ENCODE results near the gene AFG1L.

The AFG1L gene

GRCh38 chr6:108348655-108349349 lies 53.9 kb downstream of the AFG1L start:
- TF ChIP-seq CTCF (IDR thresholded peaks at IDR 0.05; ENCODE audit: extremely low read depth, insufficient read depth, missing control alignments) = no peak
- peak; percentile 74 for DNase-seq (ENCODE audit: low spot score)
- in situ Hi-C loops (cut with MboI; ENCODE audit: low pct_unique_long_range_greater_than_20kb, low sequenced_read_pairs, unreplicated experiment) = no loop called here

- DNase-seq (ENCODE audit: low spot score) = no peak
- in situ Hi-C loops (cut with MboI; ENCODE audit: low pct_unique_long_range_greater_than_20kb, low sequenced_read_pairs, unreplicated experiment) = no loop called here
- no peak for TF ChIP-seq CTCF (IDR thresholded peaks at IDR 0.05; ENCODE audit: extremely low read depth, insufficient read depth, missing control alignments)
These were observed 55.7 kb downstream of the AFG1L start for GRCh38 chr6:108350528-108350927.

- TF ChIP-seq CTCF (IDR thresholded peaks at IDR 0.05; ENCODE audit: extremely low read depth, insufficient read depth, missing control alignments) = no peak
- in situ Hi-C loops (cut with MboI; ENCODE audit: low pct_unique_long_range_greater_than_20kb, low sequenced_read_pairs, unreplicated experiment) = no loop called here
- no peak for DNase-seq (ENCODE audit: low spot score)
These were observed 59.0 kb downstream of the AFG1L start for GRCh38 chr6:108353853-108354252.

- in situ Hi-C loops (cut with MboI; ENCODE audit: low pct_unique_long_range_greater_than_20kb, low sequenced_read_pairs, unreplicated experiment) = no loop called here
- no peak for DNase-seq (ENCODE audit: low spot score)
- TF ChIP-seq CTCF (IDR thresholded peaks at IDR 0.05; ENCODE audit: extremely low read depth, insufficient read depth, missing control alignments) = no peak
These were observed 60.3 kb downstream of the AFG1L start for GRCh38 chr6:108355120-108355519.

- in situ Hi-C loops (cut with MboI; ENCODE audit: low pct_unique_long_range_greater_than_20kb, low sequenced_read_pairs, unreplicated experiment) = no loop called here
- no peak for TF ChIP-seq CTCF (IDR thresholded peaks at IDR 0.05; ENCODE audit: extremely low read depth, insufficient read depth, missing control alignments)
These were observed 61.0 kb downstream of the AFG1L start for GRCh38 chr6:108355890-108356289.

GRCh38 chr6:108359901-108360882 lies 65.3 kb downstream of the AFG1L start:
- no peak for DNase-seq (ENCODE audit: low spot score)
- TF ChIP-seq CTCF (IDR thresholded peaks at IDR 0.05; ENCODE audit: extremely low read depth, insufficient read depth, missing control alignments) = peak; percentile 34
- in situ Hi-C loops (cut with MboI; ENCODE audit: low pct_unique_long_range_greater_than_20kb, low sequenced_read_pairs, unreplicated experiment) = no loop called here

More at GRCh38 chr6:108355890-108356289, 61.0 kb downstream of the AFG1L start:
- DNase-seq (ENCODE audit: low spot score) = no peak

Measured in GM13977 (cell line).